Stimulated activated naive CD8-positive, alpha-beta T cell treated with anti-CD3 and anti-CD28 coated beads, Interleukin-15, amount 100 ng/mL, for 72 hours (primary cell): ENCODE measurements around the gene GATB.

Experiments
- ATAC-seq: fragments of 150-1000 bp; cut with Tn5 transposase; 2 replicates; pipeline ENCODE4 v1.10.0; 2021; ENCODE audit warnings: mild to moderate bottlenecking, moderate library complexity
- DNase-seq, 2 donors: peaks; one replicate each; pipeline ENCODE4 v3.0.0; 2021 to 2022
- H3K27ac Mint-ChIP-seq, 2 donors: one replicate each; pipeline ENCODE4 v1.8.0; 2022; ENCODE audit warnings: mild to moderate bottlenecking in 2 of 2, mixed read lengths in 2 of 2, moderate library complexity in 2 of 2
- H3K27me3 Mint-ChIP-seq: one replicate; pipeline ENCODE4 v1.8.0; 2022; ENCODE audit warnings: mixed read lengths
- H3K4me1 Mint-ChIP-seq: one replicate; pipeline ENCODE4 v1.8.0; 2022; ENCODE audit warnings: mild to moderate bottlenecking, mixed read lengths
- H3K4me3 Mint-ChIP-seq, 2 donors: one replicate each; pipeline ENCODE4 v1.8.0; 2022; ENCODE audit warnings: mild to moderate bottlenecking in 2 of 2, mixed read lengths in 2 of 2, moderate library complexity in 1 of 2
- H3K9me3 Mint-ChIP-seq, 2 donors: one replicate each; pipeline ENCODE4 v1.8.0; 2022; ENCODE audit warnings: mixed read lengths in 2 of 2

Gene GATB

GRCh38 chr4:151760712-151761661 is at the start of gene GATB:
Gene GATB (minus strand): TSS chr4:151761007. CDS start chr4:151760982, 25 bp downstream.
- ATAC-seq (peak; percentile 99), DNase-seq (peak; percentile 88 to 93)
- H3K27ac Mint-ChIP-seq: peak within 1 kb of the TSS; percentile 99 to 100
- peaks cover 6% of the 10 kb centered on the region for H3K27me3 Mint-ChIP-seq
- H3K4me3 Mint-ChIP-seq: peak within 1 kb of the TSS; percentile 96 to 97
- peaks cover 21% of the 10 kb centered on the region for H3K4me1 Mint-ChIP-seq
- H3K9me3 Mint-ChIP-seq: peaks cover 7 to 9% of the 10 kb centered on the region in 2 donors

- no peaks in the 10 kb centered on the region for H3K9me3 Mint-ChIP-seq
- H3K27ac Mint-ChIP-seq: no peak overlapping the region
- H3K4me1 Mint-ChIP-seq: no peaks in the 10 kb centered on the region
- no peaks in the 10 kb centered on the region for H3K27me3 Mint-ChIP-seq
- no peak overlapping the region for H3K4me3 Mint-ChIP-seq
- ATAC-seq (no peak), DNase-seq (no peak)
Observed at GRCh38 chr4:151810476-151810875, 49.7 kb upstream of the GATB start.

- Mint-ChIP-seq H3K4me3 (no peak overlapping the region), H3K9me3 (no peaks in the 10 kb centered on the region), H3K4me1 (no peaks in the 10 kb centered on the region), H3K27me3 (no peaks in the 10 kb centered on the region), H3K27ac (no peak overlapping the region)
- DNase-seq (no peak), ATAC-seq (no peak)
Observed at GRCh38 chr4:151809716-151810115, 48.9 kb upstream of the GATB start.

- H3K27me3 Mint-ChIP-seq: no peaks in the 10 kb centered on the region
- DNase-seq (no peak), ATAC-seq (no peak)
- H3K9me3 Mint-ChIP-seq: no peaks in the 10 kb centered on the region
- H3K4me1 Mint-ChIP-seq: no peaks in the 10 kb centered on the region
- no peak overlapping the region for H3K4me3 Mint-ChIP-seq
- H3K27ac Mint-ChIP-seq: no peak overlapping the region
Observed at GRCh38 chr4:151808542-151808941, 47.7 kb upstream of the GATB start.

- no peaks in the 10 kb centered on the region for H3K4me1 Mint-ChIP-seq
- ATAC-seq (no peak), DNase-seq (no peak)
- no peak overlapping the region for H3K4me3 Mint-ChIP-seq
- H3K27ac Mint-ChIP-seq: no peak overlapping the region
- H3K27me3 Mint-ChIP-seq: no peaks in the 10 kb centered on the region
- H3K9me3 Mint-ChIP-seq: no peaks in the 10 kb centered on the region
Observed at GRCh38 chr4:151808120-151808529, 47.3 kb upstream of the GATB start.

GRCh38 chr4:151807220-151807619 is 46.4 kb upstream of the GATB start:
- Mint-ChIP-seq H3K4me3 (no peak overlapping the region), H3K9me3 (no peaks in the 10 kb centered on the region), H3K27me3 (no peaks in the 10 kb centered on the region), H3K4me1 (no peaks in the 10 kb centered on the region), H3K27ac (no peak overlapping the region)
- DNase-seq (no peak), ATAC-seq (no peak)

- Mint-ChIP-seq H3K27me3 (no peaks in the 10 kb centered on the region), H3K4me3 (no peak overlapping the region), H3K9me3 (no peaks in the 10 kb centered on the region), H3K4me1 (no peaks in the 10 kb centered on the region), H3K27ac (no peak overlapping the region)
- ATAC-seq (no peak), DNase-seq (no peak)
Observed at GRCh38 chr4:151806511-151806927, 45.7 kb upstream of the GATB start.

- ATAC-seq (no peak), DNase-seq (no peak)
- no peak overlapping the region for H3K27ac Mint-ChIP-seq
- H3K9me3 Mint-ChIP-seq: no peaks in the 10 kb centered on the region
- no peak overlapping the region for H3K4me3 Mint-ChIP-seq
- H3K27me3 Mint-ChIP-seq: no peaks in the 10 kb centered on the region
- H3K4me1 Mint-ChIP-seq: no peaks in the 10 kb centered on the region
Observed at GRCh38 chr4:151804821-151805220, 44.0 kb upstream of the GATB start.

GRCh38 chr4:151804086-151804630 is 43.4 kb upstream of the GATB start:
- Mint-ChIP-seq H3K4me3 (no peak overlapping the region), H3K9me3 (no peaks in the 10 kb centered on the region), H3K4me1 (no peaks in the 10 kb centered on the region), H3K27ac (peak overlapping the region in 1 of 2 donors; percentile 76), H3K27me3 (no peaks in the 10 kb centered on the region)
- DNase-seq (no peak), ATAC-seq (no peak)

GRCh38 chr4:151803246-151803645 is 42.4 kb upstream of the GATB start:
- H3K27ac Mint-ChIP-seq: no peak overlapping the region
- H3K27me3 Mint-ChIP-seq: no peaks in the 10 kb centered on the region
- no peak for DNase-seq
- H3K4me1 Mint-ChIP-seq: no peaks in the 10 kb centered on the region
- ATAC-seq: no peak
- no peak overlapping the region for H3K4me3 Mint-ChIP-seq
- H3K9me3 Mint-ChIP-seq: no peaks in the 10 kb centered on the region

- Mint-ChIP-seq H3K4me1 (no peaks in the 10 kb centered on the region), H3K9me3 (no peaks in the 10 kb centered on the region), H3K4me3 (no peak overlapping the region), H3K27ac (no peak overlapping the region), H3K27me3 (no peaks in the 10 kb centered on the region)
- DNase-seq (peak; percentile 46 to 57), ATAC-seq (peak; percentile 49)
Observed at GRCh38 chr4:151801547-151802516, 41.0 kb upstream of the GATB start.

- H3K4me1 Mint-ChIP-seq: no peaks in the 10 kb centered on the region
- no peak for DNase-seq
- H3K4me3 Mint-ChIP-seq: no peak overlapping the region
- no peaks in the 10 kb centered on the region for H3K9me3 Mint-ChIP-seq
- H3K27me3 Mint-ChIP-seq: no peaks in the 10 kb centered on the region
- no peak for ATAC-seq
- H3K27ac Mint-ChIP-seq: peak overlapping the region in 1 of 2 donors; percentile 19
Observed at GRCh38 chr4:151799417-151800012, 38.7 kb upstream of the GATB start.

GRCh38 chr4:151798678-151799416 is 38.0 kb upstream of the GATB start:
- H3K4me1 Mint-ChIP-seq: no peaks in the 10 kb centered on the region
- H3K4me3 Mint-ChIP-seq: no peak overlapping the region
- H3K27me3 Mint-ChIP-seq: no peaks in the 10 kb centered on the region
- ATAC-seq (no peak), DNase-seq (no peak)
- no peak overlapping the region for H3K27ac Mint-ChIP-seq
- no peaks in the 10 kb centered on the region for H3K9me3 Mint-ChIP-seq

GRCh38 chr4:151797853-151798252 is 37.0 kb upstream of the GATB start:
- DNase-seq (no peak), ATAC-seq (no peak)
- no peaks in the 10 kb centered on the region for H3K27me3 Mint-ChIP-seq
- H3K9me3 Mint-ChIP-seq: no peaks in the 10 kb centered on the region
- no peak overlapping the region for H3K4me3 Mint-ChIP-seq
- H3K4me1 Mint-ChIP-seq: no peaks in the 10 kb centered on the region
- H3K27ac Mint-ChIP-seq: no peak overlapping the region

- ATAC-seq (no peak), DNase-seq (no peak)
Observed at GRCh38 chr4:151797131-151797530, 36.3 kb upstream of the GATB start.

More at GRCh38 chr4:151797131-151797530, 36.3 kb upstream of the GATB start:
- Mint-ChIP-seq H3K27me3 (no peaks in the 10 kb centered on the region), H3K9me3 (no peaks in the 10 kb centered on the region), H3K27ac (no peak overlapping the region), H3K4me3 (no peak overlapping the region), H3K4me1 (no peaks in the 10 kb centered on the region)
